Measurements from ENCODE around the gene SPOCK1. TPM values are rescaled to one million over a fixed set of nuclear protein-coding genes. Genes with fewer than 3 reads are reported as not detected.

SPOCK1 gene
- total and polyA plus RNA-seq, 9 of the 15 experiments (the other 6 are each of a cell fraction or from before 2014, with no cell fraction given), result 0.01 to 0.35 (median 0.04) TPM; not detected in 6

DNA sequence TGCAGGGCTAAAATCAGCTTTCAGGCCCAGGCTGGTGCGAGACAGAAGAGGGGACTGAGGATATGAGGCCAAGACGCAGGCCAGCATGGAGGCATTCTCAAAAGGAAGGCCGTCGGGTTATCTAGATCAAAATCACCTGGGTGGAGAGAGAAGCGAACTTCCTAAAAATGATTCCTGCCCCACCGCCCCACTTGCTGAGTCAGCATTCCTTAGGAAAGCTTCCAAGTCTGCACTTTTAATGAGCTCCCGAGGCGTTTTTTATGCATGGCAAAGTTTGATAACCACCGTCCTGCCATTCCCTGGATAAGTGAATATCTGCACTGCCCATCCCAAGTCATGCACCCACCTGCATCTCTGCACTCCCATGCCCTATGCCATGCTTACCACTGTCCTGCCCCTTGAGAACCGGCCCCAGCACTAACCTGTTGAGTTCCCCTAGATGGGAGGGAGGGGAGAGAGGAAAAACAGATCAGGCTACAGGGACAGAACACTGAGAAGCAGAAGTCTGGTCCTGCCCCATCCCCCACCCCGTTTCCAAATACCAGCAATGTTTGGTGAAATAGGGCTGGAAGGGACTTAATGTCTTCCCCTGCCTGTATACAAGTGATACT lies 1.6 kb upstream of the SPOCK1 start:
- Histone ChIP-seq H2AFZ (ENCODE audit: low read depth, low read length) (no peak overlapping the region), H3K9ac (ENCODE audit: insufficient read depth in 1 of 2, low read depth in 2 of 2, low read length in 2 of 2) (no peak overlapping the region), H3K27ac (ENCODE audit: extremely low read depth, low read depth, low read length) (no peak overlapping the region), H3K27me3 (ENCODE audit: control insufficient read depth in 2 of 2, insufficient read depth in 2 of 2, low read length in 2 of 2) (peaks cover 0 to 3% of the 10 kb centered on the region in 2 experiments; a peak in 1 of 5 replicates), H3K79me2 (ENCODE audit: control insufficient read depth, insufficient read depth, low read length) (no peaks in the 10 kb centered on the region), H4K20me1 (replicated peaks; ENCODE audit: control insufficient read depth, insufficient read depth, low read length) (no peaks in the 10 kb centered on the region; the same call in 1 of the 2 replicates), H3K4me3 (no peak overlapping the region), H3K4me2 (ENCODE audit: insufficient read depth, low read length) (no peak overlapping the region), H3K4me1 (replicated peaks in 1 of 2; ENCODE audit: control insufficient read depth in 2 of 2, insufficient read depth in 2 of 2, low read length in 2 of 2) (peaks cover 0 to 6% of the 10 kb centered on the region in 2 experiments; a peak in 1 of 5 replicates), H3K9me1 (ENCODE audit: control insufficient read depth, insufficient read depth, low read length) (no peaks in the 10 kb centered on the region), H3K36me3 (ENCODE audit: control insufficient read depth, insufficient read depth, low read length) (no peaks in the 10 kb centered on the region), H3K9me3 (replicated peaks; ENCODE audit: control insufficient read depth, insufficient read depth, low read depth, low read length) (no peaks in the 10 kb centered on the region)
- BruUV-seq (replicated peaks), result no TSS peak
- ATAC-seq (no peak), FAIRE-seq (no peak), DNase-seq (ENCODE audit: extremely low read depth in 1 of 4, low spot score in 3 of 4) (no peak)
- intact Hi-C loops (cut with micrococcal nuclease), result no loop called here
- 2% methylated on average over 10 of the region's 11 CpGs for WGBS (ENCODE audit: insufficient coverage, low coverage, missing lambda C conversion rate)
- ChIA-PET CTCF (ENCODE audit: low intra/inter-chr PET ratio) (interaction anchor here (0.5 kb wide), 1 partner anchor 938 kb away, joined by 4 read pairs; the partner anchor contains the start of gene REEP2), POLR2A (no interaction called here)
- in situ Hi-C loops (cut with MboI), result no loop called here
- no peak for TF ChIP-seq FOXJ3 (CRISPR knock-in tag; IDR thresholded peaks at IDR 0.05)
- TF ChIP-seq RCOR1 (IDR thresholded peaks at IDR 0.05; ENCODE audit: borderline replicate concordance in 1 of 2, low read depth in 2 of 2, low read length in 2 of 2), result no peak
- TF ChIP-seq CBX2 (IDR thresholded peaks at IDR 0.05; ENCODE audit: insufficient read depth, low read length, poor library complexity, severe bottlenecking), result no peak
- TF ChIP-seq MAFF (IDR thresholded peaks at IDR 0.05; ENCODE audit: low read length), result peak; percentile 92
- TF ChIP-seq C11orf30 (IDR thresholded peaks at IDR 0.05; ENCODE audit: low read depth), result peak; percentile 87
- TF ChIP-seq, protein P1, sequence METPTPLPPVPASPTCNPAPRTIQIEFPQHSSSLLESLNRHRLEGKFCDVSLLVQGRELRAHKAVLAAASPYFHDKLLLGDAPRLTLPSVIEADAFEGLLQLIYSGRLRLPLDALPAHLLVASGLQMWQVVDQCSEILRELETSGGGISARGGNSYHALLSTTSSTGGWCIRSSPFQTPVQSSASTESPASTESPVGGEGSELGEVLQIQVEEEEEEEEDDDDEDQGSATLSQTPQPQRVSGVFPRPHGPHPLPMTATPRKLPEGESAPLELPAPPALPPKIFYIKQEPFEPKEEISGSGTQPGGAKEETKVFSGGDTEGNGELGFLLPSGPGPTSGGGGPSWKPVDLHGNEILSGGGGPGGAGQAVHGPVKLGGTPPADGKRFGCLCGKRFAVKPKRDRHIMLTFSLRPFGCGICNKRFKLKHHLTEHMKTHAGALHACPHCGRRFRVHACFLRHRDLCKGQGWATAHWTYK (CRISPR knock-in tag; IDR thresholded peaks at IDR 0.05), result no peak
- TF ChIP-seq SIN3A (IDR thresholded peaks at IDR 0.05; ENCODE audit: borderline replicate concordance in 2 of 2, control insufficient read depth in 1 of 2, low read depth in 2 of 2, low read length in 2 of 2), result no peak
- no peak for TF ChIP-seq POU5F1 (IDR thresholded peaks at IDR 0.05; ENCODE audit: borderline replicate concordance, low read depth, low read length, partially characterized antibody)
- TF ChIP-seq ESRRB (CRISPR knock-in tag; IDR thresholded peaks at IDR 0.05; ENCODE audit: borderline replicate concordance), result no peak
- TF ChIP-seq, protein P2, sequence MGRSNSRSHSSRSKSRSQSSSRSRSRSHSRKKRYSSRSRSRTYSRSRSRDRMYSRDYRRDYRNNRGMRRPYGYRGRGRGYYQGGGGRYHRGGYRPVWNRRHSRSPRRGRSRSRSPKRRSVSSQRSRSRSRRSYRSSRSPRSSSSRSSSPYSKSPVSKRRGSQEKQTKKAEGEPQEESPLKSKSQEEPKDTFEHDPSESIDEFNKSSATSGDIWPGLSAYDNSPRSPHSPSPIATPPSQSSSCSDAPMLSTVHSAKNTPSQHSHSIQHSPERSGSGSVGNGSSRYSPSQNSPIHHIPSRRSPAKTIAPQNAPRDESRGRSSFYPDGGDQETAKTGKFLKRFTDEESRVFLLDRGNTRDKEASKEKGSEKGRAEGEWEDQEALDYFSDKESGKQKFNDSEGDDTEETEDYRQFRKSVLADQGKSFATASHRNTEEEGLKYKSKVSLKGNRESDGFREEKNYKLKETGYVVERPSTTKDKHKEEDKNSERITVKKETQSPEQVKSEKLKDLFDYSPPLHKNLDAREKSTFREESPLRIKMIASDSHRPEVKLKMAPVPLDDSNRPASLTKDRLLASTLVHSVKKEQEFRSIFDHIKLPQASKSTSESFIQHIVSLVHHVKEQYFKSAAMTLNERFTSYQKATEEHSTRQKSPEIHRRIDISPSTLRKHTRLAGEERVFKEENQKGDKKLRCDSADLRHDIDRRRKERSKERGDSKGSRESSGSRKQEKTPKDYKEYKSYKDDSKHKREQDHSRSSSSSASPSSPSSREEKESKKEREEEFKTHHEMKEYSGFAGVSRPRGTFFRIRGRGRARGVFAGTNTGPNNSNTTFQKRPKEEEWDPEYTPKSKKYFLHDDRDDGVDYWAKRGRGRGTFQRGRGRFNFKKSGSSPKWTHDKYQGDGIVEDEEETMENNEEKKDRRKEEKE (IDR thresholded peaks at IDR 0.05; ENCODE audit: borderline replicate concordance in 1 of 2, control insufficient read depth in 1 of 2, low read depth in 2 of 2, low read length in 1 of 2), result no peak
- peak; percentile 90 for TF ChIP-seq ZNF316 (IDR thresholded peaks at IDR 0.05)
- TF ChIP-seq MEF2D (tag; conservative IDR thresholded peaks at IDR 0.05; ENCODE audit: low read depth), result no peak
- TF ChIP-seq, protein P3, sequence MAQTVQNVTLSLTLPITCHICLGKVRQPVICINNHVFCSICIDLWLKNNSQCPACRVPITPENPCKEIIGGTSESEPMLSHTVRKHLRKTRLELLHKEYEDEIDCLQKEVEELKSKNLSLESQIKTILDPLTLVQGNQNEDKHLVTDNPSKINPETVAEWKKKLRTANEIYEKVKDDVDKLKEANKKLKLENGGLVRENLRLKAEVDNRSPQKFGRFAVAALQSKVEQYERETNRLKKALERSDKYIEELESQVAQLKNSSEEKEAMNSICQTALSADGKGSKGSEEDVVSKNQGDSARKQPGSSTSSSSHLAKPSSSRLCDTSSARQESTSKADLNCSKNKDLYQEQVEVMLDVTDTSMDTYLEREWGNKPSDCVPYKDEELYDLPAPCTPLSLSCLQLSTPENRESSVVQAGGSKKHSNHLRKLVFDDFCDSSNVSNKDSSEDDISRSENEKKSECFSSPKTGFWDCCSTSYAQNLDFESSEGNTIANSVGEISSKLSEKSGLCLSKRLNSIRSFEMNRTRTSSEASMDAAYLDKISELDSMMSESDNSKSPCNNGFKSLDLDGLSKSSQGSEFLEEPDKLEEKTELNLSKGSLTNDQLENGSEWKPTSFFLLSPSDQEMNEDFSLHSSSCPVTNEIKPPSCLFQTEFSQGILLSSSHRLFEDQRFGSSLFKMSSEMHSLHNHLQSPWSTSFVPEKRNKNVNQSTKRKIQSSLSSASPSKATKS (CRISPR knock-in tag; IDR thresholded peaks at IDR 0.05), result no peak
- TF ChIP-seq SETDB1 (IDR thresholded peaks at IDR 0.05; ENCODE audit: low read length), result no peak
- peak; percentile 82 for TF ChIP-seq MAFG (tag; conservative IDR thresholded peaks at IDR 0.05)
